HG03095 (cell line): Measurements from ENCODE around the gene GALR3.
"Not testable (repeated sequence)": the region's sequence is repeated elsewhere in the genome, so short reads cannot be mapped to it uniquely, and the experiment has no call there.

Experiments
- ATAC-seq: cut with Tn5 transposase; IDR thresholded peaks from one replicate; pipeline ENCODE4 v1.9.1; 2021; ENCODE audit warnings: moderate library complexity; ENCODE audit not compliant: unreplicated experiment

The GALR3 gene

GRCh38 chr22:37823134-37823985 is at the start of gene GALR3:
TSS of gene GALR3 (plus strand) at chr22:37823382. CDS start at chr22:37823407, 25 bp downstream.
- no peak for ATAC-seq

- no peak for ATAC-seq
Measured at GRCh38 chr22:37774728-37775127, 48.5 kb upstream of the GALR3 start.

DNA sequence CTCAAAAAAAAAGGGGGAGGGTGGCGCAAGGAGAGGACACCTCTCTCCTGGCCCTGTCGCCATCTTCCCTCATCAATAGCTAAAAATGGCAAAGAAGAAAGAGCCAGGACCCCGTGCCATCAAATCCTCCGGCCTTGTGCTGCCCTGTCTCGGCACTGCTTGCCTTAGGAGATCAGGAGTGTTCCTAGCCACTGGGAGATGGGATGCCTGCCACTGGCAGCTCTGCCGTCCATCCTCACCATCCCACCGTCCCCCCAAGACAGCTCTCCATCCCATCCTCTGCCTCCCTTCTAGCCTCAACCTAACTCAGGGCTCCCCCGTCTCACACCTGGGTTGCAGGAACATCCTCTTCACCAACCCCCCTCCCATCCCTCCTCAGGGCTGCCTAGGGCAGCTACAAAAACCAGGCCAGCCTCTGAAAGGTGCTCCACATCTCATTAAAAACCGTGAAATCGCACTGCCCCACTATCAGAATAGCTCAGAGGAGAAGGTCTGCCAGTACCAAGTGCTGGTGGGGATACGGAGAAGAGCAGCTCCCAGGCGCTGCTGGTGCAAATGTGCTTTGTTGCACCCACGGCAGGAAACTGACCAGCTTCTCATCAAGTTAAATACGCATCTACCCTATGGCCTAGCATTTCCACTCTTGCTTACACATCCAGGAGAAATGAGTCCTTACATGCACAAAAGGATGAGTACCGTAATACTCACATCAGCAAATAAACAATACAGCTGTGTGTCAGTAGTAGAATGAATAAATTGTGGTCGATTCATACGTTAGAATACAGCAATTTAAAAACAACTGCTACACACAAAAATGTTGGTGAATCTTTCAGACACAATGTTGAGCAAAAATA is 47.2 kb upstream of the GALR3 start:
- ATAC-seq, result no peak

DNA sequence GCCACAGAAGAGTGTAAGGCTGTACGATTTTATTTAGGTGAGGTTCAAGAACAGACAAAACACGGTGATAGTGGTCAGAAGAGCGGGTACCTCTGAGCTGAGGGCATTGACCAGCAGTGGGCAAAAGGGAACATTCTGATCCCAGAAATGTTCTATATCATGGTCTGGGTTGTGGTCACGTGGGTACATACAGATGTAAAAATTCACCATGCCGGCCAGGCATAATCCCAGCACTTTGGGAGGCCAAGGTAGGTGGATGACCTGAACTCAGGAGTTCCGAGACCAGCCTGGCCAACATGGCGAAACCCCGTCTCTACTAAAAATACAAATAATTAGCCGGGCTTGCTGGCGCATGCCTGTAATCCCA is 46.6 kb upstream of the GALR3 start:
- no peak for ATAC-seq

GRCh38 chr22:37777122-37777687 is 46.0 kb upstream of the GALR3 start:
- no peak for ATAC-seq

GRCh38 chr22:37778370-37779009 is 44.7 kb upstream of the GALR3 start:
- no peak for ATAC-seq

DNA sequence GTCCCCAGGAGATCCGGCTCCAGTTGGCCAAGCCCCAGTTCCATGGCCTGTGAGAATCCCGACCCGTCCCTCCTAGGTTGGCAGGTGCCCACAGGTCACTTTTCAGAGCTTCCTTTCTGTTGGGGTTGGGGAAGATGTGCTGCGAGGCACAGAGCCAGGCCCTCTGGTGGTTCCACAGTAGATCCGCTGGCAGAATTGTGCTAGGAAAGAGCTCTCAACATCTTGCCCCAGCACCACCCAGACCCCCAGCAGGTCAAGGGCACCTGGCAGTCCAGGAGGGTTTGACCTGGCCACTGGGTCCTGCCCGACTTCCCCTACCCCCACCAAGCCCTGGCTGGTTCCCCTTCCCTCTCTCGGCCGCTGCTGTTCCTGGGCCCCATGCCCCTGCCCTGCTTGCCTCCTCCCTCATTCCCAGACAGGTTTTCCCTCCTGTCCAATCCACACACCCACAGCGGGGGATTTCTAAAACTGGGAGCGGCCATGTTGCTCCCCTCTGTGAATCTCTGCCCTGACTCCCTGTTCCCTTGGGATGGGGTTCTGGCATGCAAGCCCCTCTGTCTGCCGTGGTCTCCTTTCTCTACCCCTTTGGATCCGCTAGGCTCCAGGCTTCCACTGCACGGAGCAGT is 41.6 kb upstream of the GALR3 start:
- ATAC-seq, result no peak

GRCh38 chr22:37782340-37783168 is 40.6 kb upstream of the GALR3 start:
- no peak for ATAC-seq

GRCh38 chr22:37784829-37785495 is 38.2 kb upstream of the GALR3 start:
- no peak for ATAC-seq

DNA sequence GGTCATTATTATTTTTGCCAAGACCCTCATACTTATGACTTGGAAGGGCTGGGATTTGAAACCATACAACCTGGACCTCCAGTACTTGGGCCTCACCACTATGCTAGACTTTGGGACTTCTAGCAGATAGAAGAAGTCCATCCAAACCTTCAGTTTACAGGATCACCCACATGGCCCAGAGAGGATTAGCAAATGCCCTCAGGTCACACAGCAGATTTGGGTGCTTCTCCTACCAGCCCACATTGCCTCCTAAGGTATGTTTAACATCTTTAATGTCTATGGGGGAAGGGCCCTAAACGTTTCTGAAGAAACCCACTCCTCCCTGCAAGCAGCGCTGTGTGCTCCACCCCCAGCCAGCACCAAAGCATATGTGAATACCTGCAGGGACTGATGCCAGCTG is 32.9 kb upstream of the GALR3 start:
- ATAC-seq, result no peak

DNA sequence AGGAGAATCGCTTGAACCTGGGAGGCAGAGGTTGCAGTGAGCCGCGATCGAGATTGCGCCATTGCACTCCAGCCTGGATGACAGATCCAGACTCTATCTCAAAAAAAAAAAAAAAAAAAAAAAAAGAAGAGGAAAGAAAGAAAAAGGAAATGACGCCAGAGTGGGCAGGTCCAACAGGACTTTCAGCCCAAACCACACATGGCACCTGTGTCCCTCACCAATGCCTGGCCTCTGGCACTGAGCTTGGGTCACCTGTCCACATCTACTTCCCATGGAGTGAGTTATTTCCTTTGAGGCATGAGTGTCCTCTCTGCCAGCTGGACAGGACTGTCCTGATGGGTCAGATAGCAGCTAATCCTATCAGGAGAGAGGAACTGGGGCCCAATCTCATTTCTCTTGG is 30.7 kb upstream of the GALR3 start:
- ATAC-seq, result no peak

GRCh38 chr22:37794376-37794775 is 28.8 kb upstream of the GALR3 start:
- ATAC-seq, result no peak

- ATAC-seq, result no peak
Measured at GRCh38 chr22:37796079-37796478, 27.1 kb upstream of the GALR3 start.

GRCh38 chr22:37797259-37797658 is 25.9 kb upstream of the GALR3 start:
- not testable (repeated sequence) for ATAC-seq

GRCh38 chr22:37797874-37798500 is 25.2 kb upstream of the GALR3 start:
- ATAC-seq, result no peak

GRCh38 chr22:37799979-37800378 is 23.2 kb upstream of the GALR3 start:
- ATAC-seq, result not testable (repeated sequence)

GRCh38 chr22:37801946-37802309 is 21.3 kb upstream of the GALR3 start:
- ATAC-seq, result no peak

- ATAC-seq, result no peak
Measured at GRCh38 chr22:37802310-37803194, 20.6 kb upstream of the GALR3 start.
